BE2C (cell line): ENCODE results near the gene NRK.
"Not testable (repeated sequence)": the region's sequence is repeated elsewhere in the genome, so short reads cannot be mapped to it uniquely, and the experiment has no call there.

Experiments used
- DNase-seq: peaks from one replicate; pipeline ENCODE4 v3.0.0-alpha.2; 2020
- H3K27me3 ChIP-seq: fragments of 250-450 bp; sonication (Bioruptor Pico); 2 replicates; pipeline ENCODE4 v1.5.1; 2020; ENCODE audit warnings: mild to moderate bottlenecking
- H3K36me3 ChIP-seq: fragments of 250-450 bp; sonication (Bioruptor Pico); 2 replicates; pipeline ENCODE4 v1.5.1; 2020; ENCODE audit warnings: mild to moderate bottlenecking
- H3K4me1 ChIP-seq: fragments of 250-450 bp; sonication (Bioruptor Pico); 2 replicates; pipeline ENCODE4 v1.5.1; 2020
- H3K4me3 ChIP-seq: 2 replicates; pipeline ENCODE4 v1.5.1; 2011; ENCODE audit warnings: low read depth, low read length
- H3K9me3 ChIP-seq: fragments of 250-450 bp; sonication (Bioruptor Pico); 2 replicates; pipeline ENCODE4 v1.5.1; 2020
- CTCF ChIP-seq: IDR thresholded peaks from 2 replicates; pipeline ENCODE4 v1.5.1; 2012; ENCODE audit warnings: mild to moderate bottlenecking, low read depth, low read length

Gene NRK

GRCh38 chrX:105999294-105999693, 177.0 kb downstream of the NRK start:
- H3K27me3 ChIP-seq: no peaks in the 10 kb centered on the region
- H3K4me3 ChIP-seq: no peak overlapping the region
- no peaks in the 10 kb centered on the region for H3K36me3 ChIP-seq
- no peaks in the 10 kb centered on the region for H3K9me3 ChIP-seq
- no peaks in the 10 kb centered on the region for H3K4me1 ChIP-seq
- no peak for TF ChIP-seq CTCF
- DNase-seq: no peak

GRCh38 chrX:106000203-106000602, 177.9 kb downstream of the NRK start:
- H3K36me3 ChIP-seq: no peaks in the 10 kb centered on the region
- H3K9me3 ChIP-seq: no peaks in the 10 kb centered on the region
- no peak for DNase-seq
- H3K4me3 ChIP-seq: no peak overlapping the region
- H3K4me1 ChIP-seq: no peaks in the 10 kb centered on the region
- no peak for TF ChIP-seq CTCF
- no peaks in the 10 kb centered on the region for H3K27me3 ChIP-seq

GRCh38 chrX:106000609-106001008, 178.3 kb downstream of the NRK start:
- H3K4me3 ChIP-seq, DNase-seq, H3K27me3 ChIP-seq, H3K9me3 ChIP-seq, H3K4me1 ChIP-seq, H3K36me3 ChIP-seq: not testable (repeated sequence)

- H3K27me3 ChIP-seq: no peaks in the 10 kb centered on the region
- H3K4me3 ChIP-seq: no peak overlapping the region
- H3K9me3 ChIP-seq: no peaks in the 10 kb centered on the region
- no peak for TF ChIP-seq CTCF
- H3K36me3 ChIP-seq: no peaks in the 10 kb centered on the region
- DNase-seq: no peak
- H3K4me1 ChIP-seq: no peaks in the 10 kb centered on the region
These were observed 183.3 kb downstream of the NRK start for GRCh38 chrX:106005684-106006083.

GRCh38 chrX:106007815-106008214, 185.5 kb downstream of the NRK start:
- no peak for DNase-seq
- Histone ChIP-seq H3K27me3 (no peaks in the 10 kb centered on the region), H3K4me1 (no peaks in the 10 kb centered on the region)

More at GRCh38 chrX:106007815-106008214, 185.5 kb downstream of the NRK start:
- TF ChIP-seq CTCF: no peak
- no peak overlapping the region for H3K4me3 ChIP-seq
- no peaks in the 10 kb centered on the region for H3K36me3 ChIP-seq
- no peaks in the 10 kb centered on the region for H3K9me3 ChIP-seq
